HUDEP-2 (cell line): ENCODE measurements around the gene ITSN1.
"Not testable (repeated sequence)": the region's sequence is repeated elsewhere in the genome, so short reads cannot be mapped to it uniquely, and the experiment has no call there.

Experiments
- DNase-seq, 76 experiments: peaks; one replicate each; lab custom pipeline; 2025; ENCODE audit not compliant: unreplicated experiment in 76 of 76; lab: John Stamatoyannopoulos, UW

ITSN1 gene

DNA sequence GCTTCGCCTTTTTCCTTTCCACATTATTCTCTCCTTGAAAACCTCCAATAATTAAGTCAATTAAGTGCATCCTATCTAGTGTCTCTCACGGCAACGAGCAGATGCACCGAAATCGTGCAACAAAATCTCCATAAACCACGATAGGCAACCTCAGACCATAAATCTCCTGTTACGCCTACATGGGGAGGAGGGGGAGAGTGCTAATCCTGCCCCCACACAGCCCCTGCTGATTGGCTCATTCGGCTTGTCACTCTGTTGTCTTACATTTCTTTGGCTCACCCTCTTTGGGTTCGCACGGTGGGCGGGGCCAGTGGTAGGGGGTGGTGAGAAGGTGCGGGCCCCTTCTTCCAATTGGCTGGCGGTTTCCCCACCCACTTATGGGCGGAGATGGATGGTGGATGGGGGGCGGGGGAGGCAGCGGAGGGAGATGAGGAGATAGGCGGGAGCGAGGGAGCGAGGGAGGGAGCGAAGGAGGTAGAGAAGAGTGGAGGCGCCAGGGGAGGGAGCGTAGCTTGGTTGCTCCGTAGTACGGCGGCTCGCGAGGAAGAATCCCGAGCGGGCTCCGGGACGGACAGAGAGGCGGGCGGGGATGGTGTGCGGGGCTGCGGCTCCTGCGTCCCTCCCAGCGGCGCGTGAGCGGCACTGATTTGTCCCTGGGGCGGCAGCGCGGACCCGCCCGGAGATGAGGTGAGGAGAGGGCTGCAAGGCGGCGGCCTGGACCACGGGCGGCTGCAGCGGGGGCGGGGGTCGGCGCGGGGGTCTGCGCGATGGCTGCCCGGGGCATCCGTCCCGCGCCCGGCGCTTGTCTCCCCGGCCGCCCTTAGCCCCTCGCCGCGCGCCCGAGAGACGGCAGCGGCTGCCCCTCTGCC is at the start of gene ITSN1:
Gene ITSN1 (plus strand): TSS at position 475 of the 869 bp plus-strand sequence. CDS start 76,328 bp downstream, outside the sequence.
- peak; percentile 80 to 100 (median 100) for DNase-seq

DNA sequence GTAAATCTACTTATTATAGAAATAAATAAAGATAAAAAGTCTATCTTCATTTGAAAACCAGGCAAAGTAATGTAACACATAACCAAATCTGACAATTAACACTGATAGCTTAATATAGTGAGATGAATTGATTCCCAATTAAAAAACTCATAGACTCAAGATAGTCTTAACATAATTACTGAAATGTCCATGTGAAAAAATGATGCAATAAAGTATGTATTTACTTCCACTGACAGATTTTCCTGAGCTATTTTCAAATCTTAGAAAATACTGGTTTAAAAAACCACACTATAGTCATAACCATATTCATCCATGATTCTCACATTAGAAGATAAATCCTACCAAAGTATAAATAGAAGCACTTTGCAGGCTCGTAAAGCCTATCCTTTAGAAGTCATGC is 44.2 kb upstream of the ITSN1 start:
- no peak for DNase-seq

DNA sequence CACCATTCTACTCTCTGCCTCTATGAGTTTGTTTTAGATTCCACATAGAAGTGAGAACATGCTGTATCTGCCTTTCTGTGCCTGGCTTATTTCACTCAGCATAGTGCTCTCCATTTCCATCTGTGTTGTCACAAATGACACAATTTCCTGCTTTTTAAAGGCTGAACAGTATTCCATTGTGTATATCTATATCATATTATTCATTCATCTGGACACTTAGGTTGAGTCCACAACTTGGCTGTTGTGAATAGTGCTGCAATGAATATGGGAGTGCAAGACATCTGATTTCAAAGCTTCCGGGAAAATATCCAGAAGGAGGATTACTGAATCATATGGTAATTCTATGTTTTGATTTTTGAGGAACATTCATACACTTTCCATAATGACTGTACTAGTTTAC is 33.7 kb upstream of the ITSN1 start:
- DNase-seq: no peak

DNA sequence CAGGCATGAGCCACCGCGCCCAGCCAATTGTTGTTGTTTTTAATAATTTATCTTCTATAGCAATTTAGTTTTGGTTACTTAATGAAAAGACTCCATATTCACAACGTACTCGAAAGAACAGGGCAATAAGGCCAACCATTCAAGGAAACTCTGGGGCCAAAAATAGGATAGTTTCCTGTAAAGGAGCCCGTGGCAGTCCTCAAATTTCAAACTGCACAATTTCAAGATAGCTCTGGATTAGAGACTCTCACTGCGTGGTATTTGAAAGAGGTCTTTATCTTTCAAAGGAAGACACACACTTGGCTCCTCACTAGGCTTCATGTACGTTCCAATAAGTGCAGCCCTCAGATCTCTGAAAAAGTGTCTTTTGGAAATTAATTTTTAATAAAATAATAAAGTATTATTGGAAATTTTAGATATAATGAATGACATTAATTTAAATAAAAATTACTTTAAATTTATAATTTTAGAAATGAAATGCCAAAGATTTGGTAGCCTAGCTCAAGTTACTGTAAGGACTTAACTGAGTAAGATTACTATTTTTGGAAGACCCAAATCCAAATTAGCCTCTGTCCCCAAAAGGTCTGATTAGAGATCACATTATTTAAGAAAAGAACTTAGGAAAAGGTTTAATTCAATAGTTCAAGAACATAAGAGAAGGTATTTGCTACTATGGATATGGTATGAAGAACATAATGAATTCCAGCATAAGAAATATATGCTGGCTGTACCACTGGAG is 31.1 kb upstream of the ITSN1 start:
- DNase-seq: no peak

DNA sequence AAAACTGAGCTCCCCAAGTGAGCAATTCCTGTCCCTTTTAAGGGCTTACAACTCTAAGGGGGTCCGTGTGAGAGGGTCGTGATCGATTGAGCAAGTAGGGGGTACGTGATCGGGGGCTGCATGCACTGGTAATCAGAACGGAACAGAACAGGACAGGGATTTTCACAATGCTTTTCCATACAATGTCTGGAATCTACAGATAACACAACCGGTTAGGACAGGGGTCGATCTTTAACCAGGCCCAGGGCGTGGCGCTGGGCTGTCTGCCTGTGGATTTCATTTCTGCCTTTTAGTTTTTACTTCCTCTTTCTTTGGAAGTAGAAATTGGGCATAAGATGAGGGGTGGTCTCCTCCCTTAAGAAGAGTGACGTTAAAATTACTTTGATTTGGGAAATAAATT is 24.7 kb upstream of the ITSN1 start:
- DNase-seq: peak in 4 of 76 experiments; percentile 2 to 19 (median 14)

DNA sequence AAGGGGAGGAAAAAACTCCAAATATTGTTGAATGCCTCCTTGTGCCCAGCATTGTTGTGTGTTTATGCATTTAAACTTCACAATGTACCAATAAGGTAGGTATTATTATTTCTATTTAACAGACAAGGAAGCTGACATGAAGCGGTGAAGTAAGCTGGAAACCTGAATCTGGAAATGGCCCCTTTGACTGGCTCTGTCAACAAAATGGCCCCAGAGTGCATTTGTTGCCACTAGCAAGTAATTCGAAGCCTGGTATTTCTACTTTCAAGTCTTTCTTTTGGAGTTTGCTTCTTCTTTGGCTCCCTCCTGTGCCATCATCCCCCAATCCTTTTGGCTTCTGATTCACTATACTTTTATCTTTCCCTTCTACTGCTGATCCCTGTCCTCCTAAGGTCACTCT is 23.9 kb upstream of the ITSN1 start:
- DNase-seq: no peak

DNA sequence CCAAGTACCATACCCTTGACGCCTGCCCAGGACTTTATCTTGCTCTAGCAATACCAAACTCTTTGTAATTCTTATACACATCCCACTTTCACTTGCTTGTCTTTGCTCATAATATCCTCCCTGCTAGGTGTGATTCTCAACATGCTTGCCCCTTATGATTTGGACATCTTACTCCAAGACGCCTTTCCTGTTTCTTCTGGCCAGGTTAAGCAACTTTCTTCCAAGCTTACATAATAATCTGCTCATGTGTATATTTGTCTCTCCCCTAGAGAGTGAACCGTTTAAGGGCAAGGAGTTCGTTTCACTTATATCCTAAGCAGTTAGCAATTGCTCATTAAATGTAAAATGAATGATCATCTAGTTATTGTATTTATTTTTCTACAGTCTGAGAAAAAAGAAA is 22.6 kb upstream of the ITSN1 start:
- DNase-seq: no peak

DNA sequence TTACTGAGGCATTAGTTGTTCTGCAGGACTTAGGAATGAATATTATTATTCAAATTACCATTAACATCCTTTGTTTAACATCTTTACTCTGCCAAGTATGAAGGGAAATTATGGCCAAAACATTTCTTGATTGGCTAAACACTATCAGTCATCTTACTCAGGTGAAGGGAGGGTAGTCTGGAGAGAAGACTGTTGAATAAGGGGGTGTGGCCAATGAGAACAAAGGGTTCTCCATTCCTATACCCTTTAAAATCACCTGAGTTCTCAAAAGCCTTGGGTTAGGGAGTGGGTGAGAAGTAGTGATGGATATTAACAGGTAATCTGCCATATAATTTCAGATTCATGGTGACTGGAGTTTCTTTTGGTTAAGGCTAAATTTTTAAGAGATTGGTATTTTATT is 20.0 kb upstream of the ITSN1 start:
- no peak for DNase-seq

DNA sequence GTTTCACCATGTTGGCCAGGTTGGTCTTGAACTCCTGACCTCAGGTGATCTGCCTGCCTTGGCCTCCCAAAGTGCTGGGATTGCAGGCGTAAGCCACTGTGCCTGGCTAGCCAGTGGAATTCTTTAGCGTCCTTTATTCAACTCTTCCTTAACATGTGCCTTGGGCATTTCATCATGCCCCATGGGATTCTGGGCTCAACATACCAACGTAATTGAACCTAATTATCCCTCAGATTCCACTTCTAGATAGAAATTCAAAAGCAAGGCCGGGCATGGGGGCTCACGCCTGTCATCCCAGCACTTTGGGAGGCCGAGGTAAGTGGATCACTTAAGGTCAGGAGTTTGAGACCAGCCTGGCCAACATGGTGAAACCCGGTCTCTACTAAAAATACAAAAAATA is 16.1 kb upstream of the ITSN1 start:
- not testable (repeated sequence) for DNase-seq

DNA sequence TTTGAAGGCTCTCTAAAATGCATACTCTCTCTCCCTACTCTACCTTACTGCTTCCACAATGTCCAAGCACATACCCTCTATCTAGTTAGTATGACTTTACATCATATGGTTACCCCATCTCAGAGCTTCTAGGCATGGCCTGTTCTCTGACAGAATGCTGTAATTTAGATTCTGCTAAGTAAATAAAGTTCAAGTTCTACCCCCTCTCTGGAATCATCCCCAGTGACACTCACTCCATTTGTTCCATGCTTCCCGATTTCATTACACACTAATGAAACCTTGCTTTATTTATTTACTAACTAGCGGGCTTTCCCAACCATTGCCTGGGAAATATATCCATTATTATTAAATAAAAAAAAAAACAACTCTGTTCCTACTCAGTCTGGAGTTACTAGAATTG is 8.0 kb upstream of the ITSN1 start:
- DNase-seq: no peak

DNA sequence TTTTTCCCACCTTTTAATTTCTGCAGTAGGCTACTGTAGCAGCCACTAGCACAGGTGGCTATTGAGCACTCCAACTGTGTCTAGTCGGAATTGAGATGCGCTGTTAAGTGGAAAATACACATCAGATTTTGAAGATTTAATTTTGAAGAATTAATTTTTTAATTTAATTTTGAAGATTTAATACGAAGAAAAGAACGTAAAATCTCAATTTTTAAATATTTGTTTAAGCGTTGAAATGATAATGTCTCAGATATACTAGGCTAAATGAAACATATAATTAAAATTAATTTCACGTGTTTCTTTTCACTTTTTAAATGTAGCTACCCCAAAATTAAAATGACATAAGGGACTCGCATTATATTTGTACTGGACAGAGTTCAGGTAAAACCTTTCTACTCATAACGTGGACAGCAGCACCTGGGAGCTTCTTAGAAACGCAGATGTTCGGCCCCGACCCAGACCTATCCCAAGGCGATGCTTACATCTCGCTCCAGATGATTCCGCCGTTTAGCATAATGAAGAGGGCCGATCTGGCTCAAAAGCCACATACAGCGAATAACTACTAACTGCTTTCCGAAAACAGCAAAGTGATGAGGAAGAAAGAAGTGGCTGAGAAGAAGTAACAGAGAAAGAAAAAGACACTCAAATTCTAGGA is 1.5 kb upstream of the ITSN1 start:
- DNase-seq: peak in 2 of 76 experiments; percentile 4 to 56

DNA sequence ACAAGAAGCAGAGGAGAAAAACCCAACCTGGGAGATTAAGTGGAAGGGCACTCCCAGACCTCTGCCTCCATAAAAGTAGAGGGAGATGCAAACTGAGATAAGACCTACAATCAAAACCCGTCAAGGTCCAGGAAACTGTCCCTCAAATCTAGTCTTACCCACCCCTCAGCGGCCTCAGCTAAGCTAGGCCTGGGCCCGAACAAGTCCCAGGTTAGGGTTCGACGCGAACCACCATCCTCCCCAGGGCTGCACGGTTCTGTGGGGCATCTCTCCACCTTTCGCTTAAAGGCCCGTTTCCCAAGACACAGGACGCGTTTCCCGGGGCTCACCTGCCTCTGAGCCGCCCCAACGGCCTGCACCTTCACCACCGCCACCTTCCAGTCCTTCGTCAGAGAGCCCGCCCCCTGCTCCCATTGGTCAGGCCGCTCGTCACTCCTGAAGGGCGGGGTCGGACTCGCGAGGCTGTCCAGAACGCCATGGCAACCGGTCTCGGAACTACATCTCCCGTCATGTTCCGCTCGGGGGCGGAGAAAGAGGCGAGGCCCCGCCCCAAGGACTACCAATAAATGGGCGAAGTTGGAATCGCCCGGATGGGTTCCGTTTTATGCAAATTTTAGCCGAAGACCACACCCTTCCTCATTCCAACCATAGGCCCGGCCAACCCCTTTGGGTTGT is 812 bp upstream of the ITSN1 start, which contains the start of gene CRYZL1:
Gene CRYZL1 (minus strand): TSS at position 390 of the 675 bp plus-strand sequence. CDS start 10,190 bp downstream, outside the sequence.
- DNase-seq: peak; percentile 80 to 100 (median 100)

DNA sequence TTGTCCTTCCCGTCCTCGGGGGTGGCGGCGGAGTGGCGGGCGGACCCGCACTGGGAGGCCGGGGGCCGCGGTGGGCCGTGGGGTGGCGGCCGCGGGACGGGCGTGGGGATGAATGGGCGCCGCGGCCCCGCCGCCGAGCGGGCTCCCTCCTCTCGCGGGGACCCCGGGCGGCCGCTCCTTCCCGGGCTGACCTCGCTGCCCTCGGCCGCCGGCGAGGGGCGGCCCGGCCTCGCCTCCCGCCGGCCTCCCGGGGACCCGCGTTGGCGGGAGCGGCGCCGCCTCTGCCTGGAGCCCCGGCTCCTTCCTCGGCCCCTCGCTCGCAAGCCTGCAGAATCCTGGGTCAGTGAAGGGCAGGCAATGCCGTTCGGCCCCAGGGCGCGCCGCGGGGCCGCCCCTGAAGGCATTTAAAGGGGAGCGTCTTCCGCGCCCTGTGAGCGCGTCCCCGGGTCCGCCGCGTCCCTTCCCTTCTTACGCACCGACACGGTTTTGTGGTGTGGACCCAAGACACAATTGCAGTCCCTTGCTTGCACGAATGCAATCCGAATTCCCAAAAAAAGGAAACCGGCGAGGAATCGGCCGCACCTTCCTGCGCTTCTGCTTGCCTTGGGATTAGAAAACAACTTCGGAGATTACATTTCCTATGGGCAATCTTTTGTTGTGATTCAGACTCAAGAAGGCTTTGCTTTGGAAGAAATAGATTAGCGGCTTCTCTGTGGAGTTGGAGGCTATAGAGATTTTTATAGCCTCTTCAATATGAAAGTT is 776 bp downstream of the ITSN1 start:
- peak in 4 of 76 experiments; percentile 6 to 24 (median 11) for DNase-seq

DNA sequence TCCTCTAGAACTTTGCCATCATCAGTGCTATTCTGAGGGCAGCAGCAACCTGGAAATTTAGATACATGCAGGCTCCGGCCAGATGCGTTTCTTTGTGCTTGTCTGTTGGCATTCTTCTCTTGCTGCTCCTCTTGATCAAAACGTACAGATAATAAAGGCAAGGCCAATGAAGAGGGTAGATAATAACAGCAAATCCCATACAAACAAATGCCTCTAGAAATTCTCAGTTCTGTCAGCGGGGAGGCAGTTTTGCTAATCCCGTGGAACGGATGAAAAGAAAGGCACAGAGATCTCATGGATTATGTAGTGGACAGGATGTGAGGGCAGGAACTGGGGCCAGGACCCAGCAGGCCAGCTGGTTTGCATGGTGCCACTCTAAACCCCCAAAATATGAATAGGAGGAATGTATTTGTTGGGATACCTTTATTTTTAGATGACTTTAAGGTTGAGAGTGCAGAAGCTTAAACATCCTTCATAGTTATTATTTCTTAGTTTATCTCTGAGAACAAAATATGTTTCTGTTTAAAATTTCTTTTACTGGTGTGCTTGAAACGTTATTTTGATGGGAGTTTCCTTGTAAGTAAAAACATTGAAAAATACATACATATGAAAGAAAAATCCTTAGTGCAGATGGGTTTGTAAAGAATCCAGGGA is 1.5 kb downstream of the ITSN1 start:
- DNase-seq: peak in 1 of 76 experiments; percentile 7

DNA sequence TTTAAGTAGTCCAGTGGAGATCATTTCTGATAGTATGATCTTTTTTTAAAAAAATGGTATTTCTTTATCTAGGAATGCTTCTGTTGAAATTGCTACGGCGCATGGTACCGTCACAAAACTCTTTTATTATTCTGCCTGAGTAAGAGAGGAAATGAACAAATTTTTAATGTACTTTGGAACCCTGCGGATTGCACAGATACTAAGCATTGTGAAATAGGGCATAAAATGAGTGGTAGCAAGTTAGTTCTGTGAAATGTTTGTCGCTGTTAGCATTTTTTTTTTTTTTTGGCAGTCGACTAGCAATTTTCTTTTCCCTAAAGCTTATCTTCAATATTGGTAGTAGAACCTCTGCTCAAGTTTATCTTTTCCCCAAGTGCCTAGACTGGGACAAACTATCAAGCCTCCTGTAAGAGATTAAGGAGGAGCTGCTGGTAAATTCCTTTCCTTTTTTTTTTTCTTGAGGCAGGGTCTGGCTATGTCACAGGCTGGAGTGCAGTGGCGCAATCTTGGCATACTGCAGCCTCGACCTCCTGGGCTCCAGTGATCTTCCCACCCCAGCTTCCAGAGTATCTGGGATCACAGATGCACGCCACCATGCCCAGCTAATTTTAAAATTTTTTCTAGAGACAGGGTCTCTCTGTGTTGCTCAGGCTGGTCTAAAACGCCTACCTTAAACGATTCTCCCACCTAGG is 2.2 kb downstream of the ITSN1 start:
- DNase-seq: no peak

DNA sequence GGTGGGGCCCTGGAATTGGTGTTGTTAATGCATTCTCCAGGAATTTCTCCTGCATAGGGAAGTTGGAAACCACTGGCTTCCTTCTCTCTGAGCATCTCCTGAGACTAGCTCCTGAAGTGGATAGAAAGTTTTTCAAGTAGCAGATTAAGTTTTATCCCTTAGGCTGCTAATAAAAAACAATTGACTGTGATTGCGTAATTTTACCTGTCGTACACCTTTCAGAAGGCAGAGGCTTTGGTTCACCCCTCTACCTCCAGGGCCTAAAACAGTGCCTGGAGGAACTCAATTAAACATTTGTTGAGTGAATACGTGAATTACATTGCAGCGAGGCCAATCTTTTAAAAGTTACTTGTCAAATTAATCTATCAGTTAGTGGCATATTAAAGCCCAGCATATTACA is 3.4 kb downstream of the ITSN1 start:
- no peak for DNase-seq

DNA sequence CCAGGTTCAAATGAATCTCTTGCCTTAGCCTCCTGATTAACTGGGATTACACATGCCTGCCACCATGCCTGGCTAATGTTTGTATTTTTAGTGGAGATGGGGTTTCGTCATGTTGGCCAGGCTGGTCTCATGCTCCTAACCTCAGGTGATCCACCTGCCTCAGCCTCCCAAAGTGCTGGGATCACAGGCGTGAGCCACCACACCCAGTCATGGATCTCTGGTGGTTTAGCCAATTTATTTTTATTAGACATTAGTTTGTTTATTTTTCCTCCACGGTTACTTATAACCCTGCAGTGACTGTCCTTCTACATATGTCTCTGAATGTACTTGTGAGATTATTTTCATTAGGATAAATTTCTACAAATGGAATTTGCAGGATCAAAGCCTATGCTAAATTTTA is 5.3 kb downstream of the ITSN1 start:
- no peak for DNase-seq

DNA sequence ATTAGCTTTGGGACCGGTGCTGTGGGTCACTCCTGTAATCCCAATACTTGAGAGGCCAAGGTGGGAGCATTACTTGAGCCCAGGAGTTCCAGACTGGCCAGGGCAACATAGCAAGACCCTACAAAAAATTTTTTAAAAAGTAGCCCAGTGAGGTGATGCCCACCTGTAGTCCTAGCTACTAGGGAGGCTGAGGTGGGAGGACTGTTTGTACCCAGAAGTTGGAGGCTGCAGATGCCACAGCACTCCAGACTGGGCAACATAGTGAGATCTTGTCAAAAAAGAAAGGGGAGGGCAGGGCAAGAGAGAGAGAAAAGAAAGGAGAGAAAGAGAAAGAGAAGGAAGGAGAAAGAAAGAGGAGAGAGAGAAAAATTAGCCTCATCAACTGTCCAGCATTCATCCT is 6.3 kb downstream of the ITSN1 start:
- no peak for DNase-seq

DNA sequence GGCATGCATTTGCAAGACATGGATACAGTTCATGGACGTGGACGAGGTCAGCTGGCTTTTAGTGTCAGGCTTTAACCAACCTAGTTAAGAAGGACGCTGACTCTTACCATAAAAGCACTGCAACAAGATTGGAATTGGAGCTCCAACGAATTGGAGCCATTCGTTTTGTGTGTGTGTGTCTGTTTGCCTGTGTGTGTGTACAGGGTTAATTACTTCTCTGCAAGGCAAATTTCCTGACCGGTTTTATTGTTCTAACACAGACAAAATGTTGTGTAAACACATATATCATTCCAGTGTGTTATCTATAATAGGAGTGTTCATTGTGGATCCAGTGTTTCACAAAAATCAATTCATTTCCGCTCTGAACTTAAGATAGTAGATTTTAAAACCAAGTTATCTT is 7.9 kb downstream of the ITSN1 start:
- DNase-seq: no peak
